Neuronal stem cell (in vitro differentiated cells): ENCODE measurements around the gene RSKR.

ENCODE experiments used
- DNase-seq: peaks from one replicate; pipeline ENCODE4 v3.0.0-alpha.2; 2013; ENCODE audit warnings: low spot score
- H2AFZ ChIP-seq: one replicate; pipeline ENCODE4 v1.6.1; 2013; ENCODE audit warnings: mild to moderate bottlenecking, low read length, inconsistent platforms
- H2AK5ac ChIP-seq: 2 replicates; pipeline ENCODE4 v1.6.1; 2013; ENCODE audit warnings: low read depth, mild to moderate bottlenecking, inconsistent platforms, low read length, moderate library complexity, mixed read lengths
- H2BK120ac ChIP-seq: 2 replicates; pipeline ENCODE4 v1.6.1; 2013; ENCODE audit warnings: low read depth, mild to moderate bottlenecking, inconsistent platforms, low read length, moderate library complexity, mixed read lengths
- H2BK12ac ChIP-seq: one replicate; pipeline ENCODE4 v1.6.1; 2013; ENCODE audit warnings: low read length, inconsistent platforms
- H2BK15ac ChIP-seq: 2 replicates; pipeline ENCODE4 v1.6.1; 2013; ENCODE audit warnings: mild to moderate bottlenecking, low read length, inconsistent platforms, mixed read lengths
- H2BK5ac ChIP-seq: one replicate; pipeline ENCODE4 v1.6.1; 2013; ENCODE audit warnings: inconsistent platforms, mild to moderate bottlenecking, low read length, moderate library complexity
- H3K14ac ChIP-seq: one replicate; pipeline ENCODE4 v1.6.1; 2013; ENCODE audit warnings: low read length, inconsistent platforms
- H3K18ac ChIP-seq: 2 replicates; pipeline ENCODE4 v1.6.1; 2013; ENCODE audit warnings: low read length, inconsistent platforms
- H3K23ac ChIP-seq: 2 replicates; pipeline ENCODE4 v1.6.1; 2013; ENCODE audit warnings: low read depth, mild to moderate bottlenecking, mixed read lengths, low read length, inconsistent platforms; ENCODE audit not compliant: poor library complexity
- H3K27ac ChIP-seq: replicated peaks from 3 replicates; pipeline ENCODE4 v1.5.1; 2013; ENCODE audit warnings: low read length, inconsistent platforms
- H3K27me3 ChIP-seq, 3 experiments: 2 replicates each; pipeline ENCODE4 v1.6.1; 2013; ENCODE audit warnings: low read length in 3 of 3, mild to moderate bottlenecking in 2 of 3, inconsistent platforms in 1 of 3, low read depth in 1 of 3, mixed read lengths in 1 of 3, moderate library complexity in 1 of 3; ENCODE audit not compliant: control insufficient read depth in 3 of 3, insufficient read depth in 3 of 3
- H3K36me3 ChIP-seq, 2 donors: replicated peaks in 1 of 2; 2 replicates each; pipeline ENCODE4 v1.6.1; 2013; ENCODE audit warnings: low read length in 2 of 2; ENCODE audit not compliant: control insufficient read depth in 2 of 2, insufficient read depth in 2 of 2
- H3K4ac ChIP-seq: 2 replicates; pipeline ENCODE4 v1.6.1; 2013; ENCODE audit warnings: inconsistent platforms, mild to moderate bottlenecking, low read length, moderate library complexity
- H3K4me1 ChIP-seq, 2 donors: 1 replicate in 1 of 2; 2 replicates in 1 of 2; pipeline ENCODE4 v1.6.1; 2013; ENCODE audit warnings: low read length in 2 of 2, low read depth in 1 of 2; ENCODE audit not compliant: control insufficient read depth in 2 of 2, insufficient read depth in 1 of 2
- H3K4me2 ChIP-seq: one replicate; pipeline ENCODE4 v1.6.1; 2013; ENCODE audit warnings: mild to moderate bottlenecking, low read length, inconsistent platforms; ENCODE audit not compliant: insufficient read depth, poor library complexity, severe bottlenecking
- H3K4me3 ChIP-seq, 2 donors: 2 replicates each; pipeline ENCODE4 v1.5.1; 2013; ENCODE audit warnings: low read length in 2 of 2, mild to moderate bottlenecking in 2 of 2, inconsistent platforms in 1 of 2, moderate library complexity in 1 of 2
- H3K79me1 ChIP-seq: one replicate; pipeline ENCODE4 v1.6.1; 2013; ENCODE audit warnings: low read depth, mild to moderate bottlenecking, inconsistent platforms, low read length, moderate library complexity
- H3K9ac ChIP-seq: one replicate; pipeline ENCODE4 v1.6.1; 2013; ENCODE audit warnings: mild to moderate bottlenecking, low read depth, low read length, inconsistent platforms; ENCODE audit not compliant: poor library complexity
- H3K9me3 ChIP-seq, 2 donors: replicated peaks in 1 of 2; 2 replicates each; pipeline versions ENCODE3 to v1.6.1; 2013; ENCODE audit warnings: low read length in 2 of 2, mild to moderate bottlenecking in 2 of 2, inconsistent platforms in 1 of 2, low read depth in 1 of 2, mixed read lengths in 1 of 2, moderate library complexity in 1 of 2; ENCODE audit not compliant: control insufficient read depth in 2 of 2, insufficient read depth in 1 of 2
- H4K8ac ChIP-seq: one replicate; pipeline ENCODE4 v1.6.1; 2013; ENCODE audit warnings: low read depth, mild to moderate bottlenecking, inconsistent platforms, low read length, moderate library complexity
- H4K91ac ChIP-seq: one replicate; pipeline ENCODE4 v1.6.1; 2013; ENCODE audit warnings: low read length, low read depth, mild to moderate bottlenecking, inconsistent platforms; ENCODE audit not compliant: poor library complexity
- WGBS, 2 donors: extraction: QIAGEN DNeasy Blood & Tissue Kit; methylation state at CpG; one replicate each; pipeline ENCODE4 v1.1.7; 2013; ENCODE audit warnings: missing lambda C conversion rate in 2 of 2, mixed read lengths in 1 of 2; ENCODE audit not compliant: insufficient read length in 2 of 2, insufficient replicate concordance in 1 of 2; ENCODE audit errors: extremely low coverage in 2 of 2; 5-methylcytosine and 5-hydroxymethylcytosine counted together

The RSKR gene

GRCh38 chr17:28574526-28574925, 39.5 kb downstream of the RSKR start:
- no peak overlapping the region for H3K9ac ChIP-seq
- H2AK5ac ChIP-seq: no peak overlapping the region
- H4K8ac ChIP-seq: no peak overlapping the region
- H2BK12ac ChIP-seq: no peak overlapping the region
- H3K23ac ChIP-seq: no peak overlapping the region
- H2BK5ac ChIP-seq: no peak overlapping the region
- peaks cover 2% of the 10 kb centered on the region for H3K79me1 ChIP-seq
- peaks cover 24 to 40% of the 10 kb centered on the region in 2 donors for H3K36me3 ChIP-seq
- WGBS, 2 donors: no CpG with 5 or more reads among the region's 7 CpGs
- H3K18ac ChIP-seq: no peak overlapping the region
- H3K14ac ChIP-seq: no peak overlapping the region
- no peak overlapping the region for H2BK120ac ChIP-seq
- no peak overlapping the region for H3K27ac ChIP-seq
- no peak for DNase-seq
- no peak overlapping the region for H4K91ac ChIP-seq
- H3K9me3 ChIP-seq: no peaks in the 10 kb centered on the region
- no peak overlapping the region for H3K4me2 ChIP-seq
- peaks cover 0 to 9% (median 0%) of the 10 kb centered on the region in 3 experiments for H3K27me3 ChIP-seq
- peaks cover 2 to 7% of the 10 kb centered on the region in 2 donors for H3K4me1 ChIP-seq
- H3K4ac ChIP-seq: no peak overlapping the region
- H3K4me3 ChIP-seq: no peak overlapping the region
- no peak overlapping the region for H2AFZ ChIP-seq
- H2BK15ac ChIP-seq: no peak overlapping the region

DNA sequence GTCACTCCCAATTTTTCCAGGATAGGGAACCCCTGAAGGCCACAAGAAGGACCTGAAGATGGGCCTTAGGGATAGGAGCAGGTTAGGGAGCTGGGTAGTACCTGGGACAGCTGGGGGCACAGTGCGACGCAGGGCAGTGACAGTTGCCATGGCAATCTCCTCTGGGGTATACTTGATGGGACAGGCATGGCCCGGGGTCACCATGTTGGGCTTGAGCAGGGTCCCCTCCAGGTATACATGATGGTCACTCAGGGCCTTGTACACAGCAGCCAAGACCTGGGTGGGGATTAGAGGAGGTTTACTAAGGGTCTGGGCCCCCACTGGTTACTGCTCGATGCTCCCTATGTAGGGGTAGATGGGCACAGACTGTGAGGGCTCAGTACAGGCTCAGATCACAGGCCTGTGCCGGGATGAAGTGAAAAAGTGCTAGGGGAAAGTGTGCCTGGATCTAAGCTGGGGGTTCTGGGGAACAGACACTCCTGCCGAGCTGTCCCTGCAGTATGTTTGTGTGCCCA, 40.0 kb downstream of the RSKR start:
- Histone ChIP-seq H3K23ac (no peak overlapping the region), H3K79me1 (peaks cover 2% of the 10 kb centered on the region), H3K18ac (no peak overlapping the region), H3K4me2 (no peak overlapping the region), H3K27ac (no peak overlapping the region), H2AFZ (no peak overlapping the region), H3K14ac (no peak overlapping the region), H3K9ac (no peak overlapping the region), H2AK5ac (no peak overlapping the region), H2BK120ac (no peak overlapping the region), H3K4ac (no peak overlapping the region), H3K27me3 (peaks cover 0 to 9% (median 0%) of the 10 kb centered on the region in 3 experiments), H3K4me1 (peaks cover 2 to 7% of the 10 kb centered on the region in 2 donors), H2BK5ac (no peak overlapping the region), H2BK15ac (no peak overlapping the region), H4K8ac (no peak overlapping the region), H3K36me3 (peaks cover 19 to 35% of the 10 kb centered on the region in 2 donors), H2BK12ac (no peak overlapping the region), H3K4me3 (no peak overlapping the region), H3K9me3 (no peaks in the 10 kb centered on the region), H4K91ac (no peak overlapping the region)
- no peak for DNase-seq
- no CpG with 5 or more reads among the region's 6 CpGs for WGBS, 2 donors

DNA sequence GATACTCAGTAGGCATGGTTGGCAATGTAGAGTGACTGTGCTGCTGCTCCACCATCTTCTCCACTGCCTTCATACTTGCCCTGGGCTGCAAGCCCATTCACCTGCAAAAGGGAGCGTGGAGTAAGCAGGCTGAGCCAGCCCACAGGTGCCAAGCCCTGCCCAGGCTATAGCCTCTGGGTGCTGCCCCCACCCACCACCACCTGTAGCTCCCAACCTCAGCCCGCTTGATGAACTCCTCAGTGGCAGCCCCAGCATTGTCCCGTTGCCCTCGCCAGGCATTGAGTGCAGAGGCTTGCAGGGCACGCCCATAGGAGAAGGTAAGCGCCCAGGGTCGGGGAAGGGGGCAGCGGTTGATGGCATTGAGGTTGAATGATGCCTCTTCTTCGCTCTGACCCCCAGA, 40.5 kb downstream of the RSKR start:
- no peak overlapping the region for H3K14ac ChIP-seq
- H3K4ac ChIP-seq: no peak overlapping the region
- H3K18ac ChIP-seq: no peak overlapping the region
- H3K36me3 ChIP-seq: peaks cover 14 to 30% of the 10 kb centered on the region in 2 donors
- no CpG with 5 or more reads among the region's 9 CpGs for WGBS, 2 donors
- H3K9ac ChIP-seq: no peak overlapping the region
- no peak overlapping the region for H3K27ac ChIP-seq
- no peak overlapping the region for H3K23ac ChIP-seq
- H2BK12ac ChIP-seq: peak overlapping the region; percentile 28
- H3K4me1 ChIP-seq: peaks cover 2 to 7% of the 10 kb centered on the region in 2 donors
- H3K4me3 ChIP-seq: no peak overlapping the region
- H2AFZ ChIP-seq: no peak overlapping the region
- H4K91ac ChIP-seq: no peak overlapping the region
- H3K27me3 ChIP-seq: peaks cover 0 to 9% (median 0%) of the 10 kb centered on the region in 3 experiments
- no peak overlapping the region for H4K8ac ChIP-seq
- no peak overlapping the region for H2AK5ac ChIP-seq
- H3K4me2 ChIP-seq: no peak overlapping the region
- DNase-seq: no peak
- peaks cover 2% of the 10 kb centered on the region for H3K79me1 ChIP-seq
- no peak overlapping the region for H2BK15ac ChIP-seq
- no peak overlapping the region for H2BK5ac ChIP-seq
- no peaks in the 10 kb centered on the region for H3K9me3 ChIP-seq
- H2BK120ac ChIP-seq: no peak overlapping the region

DNA sequence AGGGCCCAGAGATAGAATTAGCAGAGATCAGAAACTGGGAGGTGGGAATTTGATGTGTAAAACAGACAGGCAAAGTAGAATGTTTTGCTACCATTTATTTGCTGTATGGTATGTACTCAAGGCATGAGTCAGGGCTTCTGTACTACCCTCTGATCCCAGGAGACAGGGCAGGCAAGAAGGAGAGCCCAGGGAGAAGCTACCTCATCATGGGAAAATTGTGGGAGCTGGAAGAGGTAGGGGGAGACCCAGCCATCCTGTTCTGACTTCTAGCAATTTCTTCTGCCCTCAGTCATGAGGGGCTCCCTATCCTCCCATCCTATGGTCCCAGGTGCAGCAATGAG, 41.0 kb downstream of the RSKR start:
- Histone ChIP-seq H3K27me3 (peaks cover 0 to 9% (median 0%) of the 10 kb centered on the region in 3 experiments), H2BK12ac (no peak overlapping the region), H3K4ac (no peak overlapping the region), H3K36me3 (peaks cover 9 to 25% of the 10 kb centered on the region in 2 donors), H4K8ac (no peak overlapping the region), H3K23ac (no peak overlapping the region), H2BK120ac (no peak overlapping the region), H2AK5ac (no peak overlapping the region), H3K4me1 (peaks cover 2 to 7% of the 10 kb centered on the region in 2 donors), H3K18ac (no peak overlapping the region), H3K4me3 (no peak overlapping the region), H3K27ac (no peak overlapping the region), H3K9me3 (no peaks in the 10 kb centered on the region), H3K4me2 (no peak overlapping the region), H3K14ac (no peak overlapping the region), H2AFZ (no peak overlapping the region), H2BK15ac (no peak overlapping the region), H3K9ac (no peak overlapping the region), H4K91ac (no peak overlapping the region), H3K79me1 (peaks cover 2% of the 10 kb centered on the region), H2BK5ac (no peak overlapping the region)
- DNase-seq: no peak
